Cardiac fibroblast (primary cell): ENCODE results near the gene YBX1.

Source experiments
- DNase-seq, 2 donors: peaks; one replicate each; pipeline versions ENCODE4 v3.0.0 to v3.0.0-alpha.2; 2010; ENCODE audit warnings: low read depth in 2 of 2
- H3K4me3 ChIP-seq, 2 donors: replicated peaks in 1 of 2; 1 replicate in 1 of 2; 2 replicates in 1 of 2; pipeline ENCODE4 v1.5.1; 2011; ENCODE audit warnings: low read depth in 2 of 2, low read length in 2 of 2, mild to moderate bottlenecking in 2 of 2, moderate library complexity in 1 of 2
- TF ChIP-seq, protein P1 (sequence below): IDR thresholded peaks from one replicate; pipeline ENCODE4 v1.5.1; 2011; ENCODE audit warnings: low read depth, mild to moderate bottlenecking, low read length, inconsistent platforms

The YBX1 gene

DNA sequence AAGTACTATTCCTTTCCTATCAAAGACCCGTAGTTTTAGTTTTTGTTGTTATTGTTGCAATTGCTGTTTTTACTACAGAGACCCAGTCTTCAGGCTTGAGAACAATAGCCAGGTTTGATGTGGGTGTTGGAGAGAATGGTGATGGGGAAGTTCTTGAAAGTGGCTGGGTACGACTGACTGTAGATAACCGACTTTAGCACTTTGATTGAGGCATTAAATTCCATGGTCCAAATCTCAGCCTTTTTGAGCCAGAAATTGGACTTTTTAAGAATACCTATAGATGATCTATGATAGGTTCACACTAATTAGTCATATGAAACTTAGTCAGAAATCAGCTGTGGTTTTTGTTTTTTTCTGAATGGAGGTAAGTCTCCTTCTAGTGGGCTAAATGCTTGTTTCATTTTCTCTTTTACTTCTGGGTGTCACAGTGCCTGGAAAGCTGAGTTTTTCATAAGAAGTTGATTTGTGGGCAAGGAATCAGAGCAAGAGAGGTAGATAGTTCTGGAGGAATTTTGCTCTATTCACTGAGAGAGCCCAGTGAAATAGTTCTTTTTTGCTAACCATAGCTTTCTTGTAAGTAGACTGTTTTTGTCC, 21.2 kb upstream of the YBX1 start:
- H3K4me3 ChIP-seq, result no peak overlapping the region
- TF ChIP-seq, protein P1, sequence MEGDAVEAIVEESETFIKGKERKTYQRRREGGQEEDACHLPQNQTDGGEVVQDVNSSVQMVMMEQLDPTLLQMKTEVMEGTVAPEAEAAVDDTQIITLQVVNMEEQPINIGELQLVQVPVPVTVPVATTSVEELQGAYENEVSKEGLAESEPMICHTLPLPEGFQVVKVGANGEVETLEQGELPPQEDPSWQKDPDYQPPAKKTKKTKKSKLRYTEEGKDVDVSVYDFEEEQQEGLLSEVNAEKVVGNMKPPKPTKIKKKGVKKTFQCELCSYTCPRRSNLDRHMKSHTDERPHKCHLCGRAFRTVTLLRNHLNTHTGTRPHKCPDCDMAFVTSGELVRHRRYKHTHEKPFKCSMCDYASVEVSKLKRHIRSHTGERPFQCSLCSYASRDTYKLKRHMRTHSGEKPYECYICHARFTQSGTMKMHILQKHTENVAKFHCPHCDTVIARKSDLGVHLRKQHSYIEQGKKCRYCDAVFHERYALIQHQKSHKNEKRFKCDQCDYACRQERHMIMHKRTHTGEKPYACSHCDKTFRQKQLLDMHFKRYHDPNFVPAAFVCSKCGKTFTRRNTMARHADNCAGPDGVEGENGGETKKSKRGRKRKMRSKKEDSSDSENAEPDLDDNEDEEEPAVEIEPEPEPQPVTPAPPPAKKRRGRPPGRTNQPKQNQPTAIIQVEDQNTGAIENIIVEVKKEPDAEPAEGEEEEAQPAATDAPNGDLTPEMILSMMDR, result no peak
- DNase-seq, result no peak

DNA sequence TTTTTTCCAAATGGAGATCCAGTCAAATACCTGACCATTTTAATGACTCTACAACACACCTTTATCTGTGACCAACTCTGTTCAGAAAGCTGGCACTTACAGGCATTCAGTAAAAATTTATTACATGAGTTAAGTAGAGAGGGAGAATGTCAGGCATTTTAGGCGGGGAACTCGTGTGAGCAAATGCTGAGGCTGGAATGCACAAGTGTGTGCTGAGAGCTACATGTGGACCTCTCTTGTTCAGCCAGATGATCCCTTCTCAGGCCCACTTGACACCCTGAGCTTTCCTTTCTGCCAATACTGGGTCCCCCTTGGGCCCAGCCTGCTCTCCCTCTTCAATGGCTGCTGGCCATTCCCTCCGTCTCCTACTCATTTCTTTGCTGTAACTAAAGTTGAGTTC, 12.3 kb upstream of the YBX1 start:
- no peak for DNase-seq
- TF ChIP-seq, protein P1, result no peak
- H3K4me3 ChIP-seq, result no peak overlapping the region

DNA sequence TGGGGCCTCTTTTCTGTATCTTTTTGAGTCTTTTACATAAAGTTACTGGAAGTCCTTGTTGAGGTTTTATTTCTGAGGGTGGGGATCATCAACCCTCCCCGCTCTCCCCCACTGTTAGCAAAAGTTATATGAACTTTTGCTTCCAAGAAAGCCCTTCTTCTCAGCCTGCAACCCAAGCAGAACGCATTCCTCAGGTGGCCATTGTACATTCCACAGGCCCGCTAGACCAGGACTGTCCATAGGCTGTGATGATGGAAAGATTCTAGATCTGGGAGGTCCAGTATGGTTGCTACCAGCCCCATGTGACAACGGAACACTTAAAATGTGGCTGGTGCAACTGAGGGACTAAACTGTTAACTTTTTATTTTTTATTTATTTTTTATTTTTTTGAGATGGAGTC, 11.8 kb upstream of the YBX1 start:
- TF ChIP-seq, protein P1, result no peak
- H3K4me3 ChIP-seq, result no peak overlapping the region
- DNase-seq, result no peak

DNA sequence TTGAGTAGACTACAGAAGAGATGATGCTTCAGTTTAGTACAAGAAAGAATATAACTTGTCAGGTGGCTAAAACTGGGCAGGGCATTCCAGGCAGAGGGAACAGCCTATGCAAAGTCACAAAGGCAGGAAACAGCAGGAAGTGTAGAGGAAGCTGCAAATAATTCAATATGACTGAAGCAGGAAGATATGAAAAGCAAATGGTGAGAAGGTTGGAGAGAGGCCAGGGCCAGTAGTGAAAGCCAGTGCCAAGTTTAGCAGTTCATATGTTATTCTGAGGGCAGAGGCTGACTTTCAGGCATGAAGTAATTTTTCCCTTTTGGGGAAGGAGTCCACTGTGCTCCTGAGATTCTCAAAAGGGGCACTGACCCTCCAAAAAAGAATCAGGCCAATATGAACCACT, 8.0 kb upstream of the YBX1 start:
- TF ChIP-seq, protein P1, result no peak
- H3K4me3 ChIP-seq, result no peak overlapping the region
- DNase-seq, result peak in 1 of 2 donors; percentile 61

DNA sequence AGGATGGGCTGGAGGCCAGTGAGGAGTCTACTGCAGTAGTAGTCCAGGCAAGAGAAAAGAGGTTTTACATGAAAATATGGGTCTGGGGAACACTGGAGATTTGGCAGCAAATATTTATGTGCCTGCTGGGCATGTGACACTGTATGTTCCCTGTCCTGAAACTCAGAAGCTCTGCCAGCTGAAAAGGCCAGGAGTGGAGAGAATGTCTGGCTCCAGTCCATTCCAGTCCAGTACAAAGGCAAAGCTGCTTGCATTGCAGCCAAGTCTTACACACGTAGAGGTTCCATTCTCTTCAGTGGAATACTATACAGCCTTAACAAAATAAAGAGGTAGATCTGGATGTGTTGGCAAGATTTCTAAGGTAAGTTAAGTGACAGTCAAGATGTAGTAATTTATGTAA, 7.5 kb upstream of the YBX1 start:
- TF ChIP-seq, protein P1, result no peak
- DNase-seq, result peak in 1 of 2 donors; percentile 14
- no peak overlapping the region for H3K4me3 ChIP-seq

DNA sequence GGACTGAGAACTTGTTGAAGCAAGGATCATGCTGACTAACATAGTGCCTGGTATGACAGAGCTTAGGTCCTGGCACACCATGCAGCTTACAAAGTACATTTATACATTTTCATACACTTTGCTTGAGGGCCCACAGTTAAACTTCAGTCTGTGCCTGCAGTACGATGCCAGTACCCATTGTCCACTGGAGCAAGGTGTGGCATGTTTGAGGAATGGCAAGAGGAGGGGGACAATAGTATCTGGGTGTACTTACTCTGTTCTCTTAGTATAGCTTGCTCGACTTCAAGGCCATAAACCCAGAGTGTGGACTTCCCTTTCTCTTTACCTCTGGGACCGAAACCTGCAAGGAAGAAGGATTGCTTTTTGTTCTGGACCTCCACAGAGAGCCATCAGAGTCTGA, 6.8 kb upstream of the YBX1 start:
- no peak overlapping the region for H3K4me3 ChIP-seq
- TF ChIP-seq, protein P1, result no peak
- no peak for DNase-seq

DNA sequence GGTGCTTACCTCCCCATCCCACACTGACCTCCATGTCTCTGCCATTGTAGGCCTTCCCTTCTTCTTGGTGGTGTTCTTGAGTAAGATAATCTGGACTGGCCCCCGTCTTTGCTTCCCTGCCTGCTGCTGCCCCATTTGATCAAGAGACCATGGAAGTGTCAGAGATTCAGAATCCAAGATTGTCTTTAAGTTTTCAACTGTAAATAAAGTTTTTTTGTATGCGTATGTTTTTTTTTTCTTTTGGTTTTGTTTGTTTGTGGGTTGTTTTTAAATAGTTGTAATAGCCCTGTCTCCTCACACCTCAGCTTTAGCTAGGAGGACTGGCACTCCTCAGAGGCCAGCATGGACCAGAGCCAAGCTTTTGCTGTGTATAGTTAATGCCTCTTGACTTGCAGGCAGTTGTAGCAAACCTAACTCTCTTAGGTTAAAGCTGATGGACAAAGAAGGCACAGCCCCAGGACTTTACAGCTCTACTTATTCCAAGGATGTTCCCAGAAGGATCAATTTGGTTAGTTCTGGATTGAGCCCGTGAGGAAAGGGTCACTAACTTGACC, 5.6 kb upstream of the YBX1 start:
- no peak for DNase-seq
- TF ChIP-seq, protein P1, result no peak
- no peak overlapping the region for H3K4me3 ChIP-seq
